HepG2 (cell line): ENCODE data around the gene ZFP36. TPM values are rescaled to one million over a fixed set of nuclear protein-coding genes. Genes with fewer than 3 reads are reported as not detected.

Source experiments
- ATAC-seq: fragments of 200-7000 bp; cut with Tn5 transposase; 3 replicates; pipeline ENCODE4 v1.9.1; 2020; ENCODE audit warnings: mild to moderate bottlenecking, moderate library complexity
- BruUV-seq: library from RNA; stranded (reverse); fragments of 400-500 nt; replicated peaks from 2 replicates; lab custom pipeline; 2021; lab: Mats Ljungman, UMichigan
- CTCF ChIA-PET: fragments of 300-600 bp; formaldehyde crosslinking; extraction: SDS; loops from one replicate; lab custom pipeline; 2021; ENCODE audit warnings: low total read pairs, inconsistent platforms, low intra/inter-chr PET ratio; lab: Yijun Ruan, JAX
- POLR2A ChIA-PET: fragments of 350-600 bp; sonication (Branson Sonifier 250); formaldehyde crosslinking; loops from one replicate; lab custom pipeline; 2020; ENCODE audit warnings: antibody characterized with exemption, inconsistent platforms; lab: Yijun Ruan, JAX
- DNase-seq: peaks from one replicate; pipeline ENCODE4 v3.0.0-alpha.2; 2015; ENCODE audit warnings: low spot score
- FAIRE-seq: peaks from 3 replicates; lab custom pipeline; 2011; peaks lifted over from hg19 to GRCh38; lab: Jason Lieb, UNC
- H2AFZ ChIP-seq: one replicate; pipeline ENCODE4 v1.6.1; 2011; ENCODE audit warnings: low read length, inconsistent platforms
- H3K27ac ChIP-seq: fragments of 300-600 bp; 3 replicates; pipeline ENCODE4 v1.8.0; 2011; ENCODE audit warnings: mixed run types, mild to moderate bottlenecking, mixed read lengths, low read length, inconsistent platforms; ENCODE audit not compliant: insufficient read depth; ENCODE audit errors: extremely low read length
- H3K27me3 ChIP-seq, 2 experiments: fragments of 200-600 bp in 1 of 2; 2 replicates in 1 of 2; 3 replicates in 1 of 2; pipeline versions ENCODE4 v1.6.0 to v1.8.0; 2011; ENCODE audit warnings: low read length in 2 of 2, mild to moderate bottlenecking in 2 of 2, moderate library complexity in 2 of 2, inconsistent platforms in 1 of 2; ENCODE audit not compliant: insufficient read depth in 2 of 2, control insufficient read depth in 1 of 2
- H3K36me3 ChIP-seq, 2 experiments: fragments of 200-600 bp in 1 of 2; replicated peaks in 1 of 2; 2 replicates in 1 of 2; 3 replicates in 1 of 2; pipeline versions ENCODE4 v1.5.1 to v1.8.0; 2011; ENCODE audit warnings: low read length in 2 of 2, inconsistent platforms in 1 of 2; ENCODE audit not compliant: insufficient read depth in 2 of 2, control insufficient read depth in 1 of 2
- H3K4me1 ChIP-seq: 2 replicates; pipeline ENCODE4 v1.5.1; 2012; ENCODE audit warnings: low read length, inconsistent platforms; ENCODE audit not compliant: insufficient read depth
- H3K4me2 ChIP-seq: 2 replicates; pipeline ENCODE4 v1.6.0; 2011; ENCODE audit warnings: low read depth, low read length, inconsistent platforms
- H3K4me3 ChIP-seq, 3 experiments: fragments of 200-600 bp in 1 of 3; sonication (generic), shearing (Covaris generic) in 1 of 3; replicated peaks in 1 of 3; 2 replicates each; pipeline ENCODE4 v1.5.1; 2011 to 2016; ENCODE audit warnings: low read length in 3 of 3, inconsistent platforms in 2 of 3, low read depth in 2 of 3, mild to moderate bottlenecking in 2 of 3, control low read depth in 1 of 3, mixed read lengths in 1 of 3; ENCODE audit not compliant: insufficient read depth in 1 of 3
- H3K79me2 ChIP-seq: one replicate; pipeline ENCODE4 v1.6.1; 2011; ENCODE audit warnings: low read length, inconsistent platforms; ENCODE audit not compliant: insufficient read depth
- H3K9ac ChIP-seq: 2 replicates; pipeline ENCODE4 v1.6.0; 2011; ENCODE audit warnings: mild to moderate bottlenecking, low read depth, low read length, inconsistent platforms; ENCODE audit not compliant: insufficient read depth
- H3K9me3 ChIP-seq: 2 replicates; pipeline ENCODE4 v1.5.1; 2012; ENCODE audit warnings: mild to moderate bottlenecking, low read length
- H4K20me1 ChIP-seq: 2 replicates; pipeline ENCODE4 v1.6.0; 2011; ENCODE audit warnings: inconsistent platforms, mild to moderate bottlenecking, low read length, moderate library complexity; ENCODE audit not compliant: insufficient read depth
- AGO2 ChIP-seq: fragments of 200-400 bp; formaldehyde crosslinking; optimal IDR thresholded peaks from 2 replicates; pipeline ENCODE3; 2017; ENCODE audit warnings: mild to moderate bottlenecking, low read depth, low read length, moderate library complexity
- CBFB ChIP-seq: sonication (generic); formaldehyde crosslinking; IDR thresholded peaks from 2 replicates; pipeline ENCODE4 v1.4.0; 2020; ENCODE audit warnings: missing genetic modification reagents
- CHD2 ChIP-seq: IDR thresholded peaks from 2 replicates; pipeline ENCODE4 v1.6.1; 2011; ENCODE audit warnings: low read depth, low read length, improper control_type of control experiment
- ELF4 ChIP-seq: sonication (generic); formaldehyde crosslinking; IDR thresholded peaks from 2 replicates; pipeline ENCODE4 v1.5.0; 2020; ENCODE audit warnings: missing genetic modification reagents, mild to moderate bottlenecking, moderate library complexity, borderline replicate concordance
- PBX3 ChIP-seq: sonication (generic); formaldehyde crosslinking; IDR thresholded peaks from 2 replicates; pipeline ENCODE4 v1.8.1; 2023; ENCODE audit warnings: missing genetic modification reagents, inconsistent platforms, borderline replicate concordance
- POLR2A ChIP-seq, 2 experiments: IDR thresholded peaks; 2 replicates each; pipeline ENCODE4 v1.6.1; 2011; ENCODE audit warnings: low read depth in 2 of 2, low read length in 2 of 2, mild to moderate bottlenecking in 1 of 2, moderate library complexity in 1 of 2; ENCODE audit not compliant: insufficient read depth in 1 of 2
- POLR2AphosphoS5 ChIP-seq: IDR thresholded peaks from 2 replicates; pipeline ENCODE4 v1.6.1; 2012; ENCODE audit warnings: low read depth, low read length
- RBFOX2 ChIP-seq: fragments of 200-400 bp; formaldehyde crosslinking; IDR thresholded peaks from 2 replicates; pipeline ENCODE4 v1.6.1; 2017; ENCODE audit warnings: low read depth, mild to moderate bottlenecking, low read length
- REPIN1 ChIP-seq: sonication (generic); formaldehyde crosslinking; IDR thresholded peaks from 2 replicates; pipeline ENCODE4 v1.8.0; 2022; ENCODE audit warnings: missing genetic modification reagents, low read depth, mild to moderate bottlenecking, borderline replicate concordance
- SATB2 ChIP-seq: sonication (generic); formaldehyde crosslinking; IDR thresholded peaks from 2 replicates; pipeline ENCODE4 v1.5.0; 2020; ENCODE audit warnings: missing genetic modification reagents
- SNAPC5 ChIP-seq: sonication (generic); formaldehyde crosslinking; IDR thresholded peaks from 2 replicates; pipeline ENCODE4 v1.8.1; 2023; ENCODE audit warnings: mild to moderate bottlenecking, missing genetic modification reagents, borderline replicate concordance
- ZFP62 ChIP-seq: sonication (generic); formaldehyde crosslinking; IDR thresholded peaks from 2 replicates; pipeline ENCODE4 v1.4.0; 2020; ENCODE audit warnings: missing genetic modification reagents
- ZNF263 ChIP-seq: sonication (generic); formaldehyde crosslinking; IDR thresholded peaks from 2 replicates; pipeline ENCODE4 v1.4.0; 2020; ENCODE audit warnings: missing genetic modification reagents
- ZNF383 ChIP-seq: sonication (generic); formaldehyde crosslinking; IDR thresholded peaks from 2 replicates; pipeline ENCODE4 v1.4.0; 2020; ENCODE audit warnings: missing genetic modification reagents, mild to moderate bottlenecking, borderline replicate concordance
- ZNF44 ChIP-seq: sonication (generic); formaldehyde crosslinking; IDR thresholded peaks from 2 replicates; pipeline ENCODE4 v1.5.1; 2020; ENCODE audit warnings: mild to moderate bottlenecking, missing genetic modification reagents
- ZNF441 ChIP-seq: sonication (generic); formaldehyde crosslinking; IDR thresholded peaks from 2 replicates; pipeline ENCODE4 v1.7.0; 2021; ENCODE audit warnings: missing genetic modification reagents, borderline replicate concordance
- ZNF496 ChIP-seq: sonication (generic); formaldehyde crosslinking; IDR thresholded peaks from 2 replicates; pipeline ENCODE4 v1.8.1; 2023; ENCODE audit warnings: mild to moderate bottlenecking, moderate library complexity, missing genetic modification reagents; ENCODE audit not compliant: insufficient replicate concordance
- ZNF530 ChIP-seq: sonication (generic); formaldehyde crosslinking; IDR thresholded peaks from 2 replicates; pipeline ENCODE4 v1.5.0; 2020; ENCODE audit warnings: low read depth, mild to moderate bottlenecking, missing genetic modification reagents
- WGBS: methylation state at CpG from one replicate; pipeline ENCODE4 v1.1.6; 2017; ENCODE audit warnings: low lambda C conversion rate; 5-methylcytosine and 5-hydroxymethylcytosine counted together
- in situ Hi-C: cut with HindIII; loops from 2 replicates; pipeline ENCODE4 v1.10.0; 2017; ENCODE audit warnings: low pct_unique_long_range_greater_than_20kb; ENCODE audit not compliant: extremely low pct_ligation_motif_present
- intact Hi-C: fragments of 100-400 bp; cut with micrococcal nuclease; formaldehyde crosslinking; loops from one replicate; pipeline ENCODE4 v1.10.0; 2022; ENCODE audit not compliant: unreplicated experiment
- polyA plus RNA-seq, 8 experiments: library from polyadenylated mRNA; depleted of rRNA in 3 of 8; stranded (reverse) in 7 of 8; unstranded in 1 of 8; fragments of >200 nt; fragmentation: Illumina TruSeq in 4 of 8; extraction: Trizol in 4 of 8; gene quantifications; 2 replicates each; pipeline versions ENCODE4 v1.2.1 to v1.2.3, GENCODE V29; 2011 to 2016; ENCODE audit warnings: low read depth in 4 of 8, missing spikeins in 1 of 8, mixed read lengths in 1 of 8; ENCODE audit not compliant: insufficient read depth in 1 of 8
- total RNA-seq, 5 experiments: library from RNA; depleted of rRNA; stranded (reverse); fragments of >200 nt; fragmentation: Illumina TruSeq; extraction: Trizol; gene quantifications; 2 replicates each; pipeline ENCODE4 v1.2.3, GENCODE V29; 2016; ENCODE audit warnings: low read depth in 1 of 5

The ZFP36 gene
- total and polyA plus RNA-seq, 2 of the 13 experiments (the other 11 are each of a cell fraction or from before 2014, with no cell fraction given): 1.4 to 1.7 TPM

GRCh38 chr19:39432677-39433025 lies 26.0 kb downstream of the ZFP36 start:
- H3K4me1 ChIP-seq: peaks cover 76% of the 10 kb centered on the region
- H3K27me3 ChIP-seq: no peaks in the 10 kb centered on the region; a peak in 1 of 5 replicates
- in situ Hi-C loops: no loop called here
- ChIA-PET POLR2A (interaction anchor here (0.9 to 2.4 kb wide), 7 partner anchors 13 to 41 kb away, joined by 3 to 12 read pairs (median 6); partner anchors contain the start of genes MED29, PLEKHG2 and SUPT5H), CTCF (no interaction called here)
- no peak overlapping the region for H2AFZ ChIP-seq
- peaks cover 29% of the 10 kb centered on the region for H4K20me1 ChIP-seq
- H3K9ac ChIP-seq: no peak overlapping the region
- DNase-seq (no peak), ATAC-seq (no peak), FAIRE-seq (no peak)
- WGBS: 96% methylated on average over 8 of the region's 8 CpGs
- 0 out of 2 replicates have a peak, but pooled peaks have one; percentile 11 for TF ChIP-seq POLR2AphosphoS5
- no peak for TF ChIP-seq ELF4 (CRISPR knock-in tag)
- TF ChIP-seq ZNF44 (CRISPR knock-in tag): no peak
- TF ChIP-seq ZNF263: no peak
- TF ChIP-seq POLR2A (IDR thresholded peaks at IDR 0.05; ENCODE audit: insufficient read depth in 1 of 2, low read depth in 2 of 2, low read length in 2 of 2): peak in 1 of 2 experiments; percentile 21; a peak in 1 of 4 replicates
- H3K4me2 ChIP-seq: no peak overlapping the region
- BruUV-seq: no TSS peak
- H3K36me3 ChIP-seq: peaks cover 11 to 26% of the 10 kb centered on the region in 2 experiments
- no peaks in the 10 kb centered on the region for H3K9me3 ChIP-seq
- no peak overlapping the region for H3K27ac ChIP-seq
- intact Hi-C loops: no loop called here
- H3K4me3 ChIP-seq: no peak overlapping the region
- peaks cover 24% of the 10 kb centered on the region for H3K79me2 ChIP-seq

- POLR2A ChIA-PET: interaction anchor here (0.8 to 2.4 kb wide), 4 partner anchors 12 to 35 kb away, joined by 3 to 12 read pairs (median 4); partner anchors contain the start of gene SUPT5H
- TF ChIP-seq SATB2 (CRISPR knock-in tag) (no peak), CHD2 (no peak), ZFP62 (CRISPR knock-in tag) (no peak), SNAPC5 (no peak), REPIN1 (CRISPR knock-in tag) (no peak), RBFOX2 (peak; percentile 52), ZNF441 (no peak), ZNF530 (no peak), ZNF496 (CRISPR knock-in tag) (no peak), AGO2 (peak; percentile 20), CBFB (no peak), PBX3 (CRISPR knock-in tag) (no peak), ZNF383 (no peak)
These were observed 26.9 kb downstream of the ZFP36 start for GRCh38 chr19:39433480-39434079.

More at GRCh38 chr19:39433480-39434079, 26.9 kb downstream of the ZFP36 start:
- no TSS peak for BruUV-seq
- FAIRE-seq (no peak), ATAC-seq (no peak), DNase-seq (no peak)
- H3K27ac ChIP-seq: peak overlapping the region; percentile 83
- no peak overlapping the region for H2AFZ ChIP-seq
- intact Hi-C loops (no loop called here), in situ Hi-C loops (no loop called here)
- no peaks in the 10 kb centered on the region for H3K9me3 ChIP-seq
- peak overlapping the region in 1 of 3 experiments; percentile 91; a peak in 1 of 6 replicates for H3K4me3 ChIP-seq
- CTCF ChIA-PET: no interaction called here
- peaks cover 76% of the 10 kb centered on the region for H3K4me1 ChIP-seq
- WGBS: 98% methylated on average over 8 of the region's 8 CpGs
- H3K27me3 ChIP-seq: no peaks in the 10 kb centered on the region; a peak in 1 of 5 replicates
- H3K9ac ChIP-seq: peak overlapping the region; percentile 99
- peak overlapping the region; percentile 90; the same call in 1 of the 2 replicates for H3K4me2 ChIP-seq
- peaks cover 29% of the 10 kb centered on the region for H4K20me1 ChIP-seq
- peaks cover 24% of the 10 kb centered on the region for H3K79me2 ChIP-seq
- H3K36me3 ChIP-seq: peaks cover 11 to 26% of the 10 kb centered on the region in 2 experiments
